Breast epithelium (tissue), 3 donors: Measurements from ENCODE around the gene CCDC149.

Experiments
- POLR2AphosphoS5 ChIP-seq, 3 donors: sonication (generic); formaldehyde crosslinking; IDR thresholded peaks; one replicate each; pipeline ENCODE4 v1.6.1; 2017; ENCODE audit warnings: antibody characterized with exemption in 3 of 3
- TF ChIP-seq, protein P1 (sequence below), 3 donors: fragments of 450-650 bp; IDR thresholded peaks; one replicate each; pipeline ENCODE4 v1.5.1; 2016 to 2017; ENCODE audit warnings: antibody characterized with exemption in 3 of 3, mild to moderate bottlenecking in 3 of 3, moderate library complexity in 3 of 3

DNA sequence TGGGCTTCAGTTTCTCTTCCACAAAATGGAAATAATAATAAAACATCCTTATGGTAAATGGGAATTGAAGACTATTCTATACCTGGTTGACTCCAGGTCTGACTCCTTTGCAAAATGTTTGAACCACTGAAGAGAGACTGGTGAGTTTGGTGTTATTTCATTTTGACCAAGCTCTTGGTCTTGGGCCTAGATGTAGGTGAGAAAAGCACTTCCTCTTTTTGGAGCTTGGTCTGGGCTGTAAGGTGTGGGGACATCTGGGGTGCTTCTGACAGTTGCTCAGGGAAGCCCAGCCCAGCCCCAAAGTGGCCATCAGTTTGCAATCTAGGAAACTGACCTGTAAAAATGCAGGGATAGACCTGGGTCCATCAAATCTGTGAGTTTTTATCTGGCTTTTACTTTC, 144.2 kb downstream of the CCDC149 start:
- TF ChIP-seq, protein P1, sequence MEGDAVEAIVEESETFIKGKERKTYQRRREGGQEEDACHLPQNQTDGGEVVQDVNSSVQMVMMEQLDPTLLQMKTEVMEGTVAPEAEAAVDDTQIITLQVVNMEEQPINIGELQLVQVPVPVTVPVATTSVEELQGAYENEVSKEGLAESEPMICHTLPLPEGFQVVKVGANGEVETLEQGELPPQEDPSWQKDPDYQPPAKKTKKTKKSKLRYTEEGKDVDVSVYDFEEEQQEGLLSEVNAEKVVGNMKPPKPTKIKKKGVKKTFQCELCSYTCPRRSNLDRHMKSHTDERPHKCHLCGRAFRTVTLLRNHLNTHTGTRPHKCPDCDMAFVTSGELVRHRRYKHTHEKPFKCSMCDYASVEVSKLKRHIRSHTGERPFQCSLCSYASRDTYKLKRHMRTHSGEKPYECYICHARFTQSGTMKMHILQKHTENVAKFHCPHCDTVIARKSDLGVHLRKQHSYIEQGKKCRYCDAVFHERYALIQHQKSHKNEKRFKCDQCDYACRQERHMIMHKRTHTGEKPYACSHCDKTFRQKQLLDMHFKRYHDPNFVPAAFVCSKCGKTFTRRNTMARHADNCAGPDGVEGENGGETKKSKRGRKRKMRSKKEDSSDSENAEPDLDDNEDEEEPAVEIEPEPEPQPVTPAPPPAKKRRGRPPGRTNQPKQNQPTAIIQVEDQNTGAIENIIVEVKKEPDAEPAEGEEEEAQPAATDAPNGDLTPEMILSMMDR (IDR thresholded peaks at IDR 0.05) = no peak
- TF ChIP-seq POLR2AphosphoS5 (IDR thresholded peaks at IDR 0.05) = no peak
